ENCODE measurements around the gene TNFRSF1B.

The TNFRSF1B gene

DNA sequence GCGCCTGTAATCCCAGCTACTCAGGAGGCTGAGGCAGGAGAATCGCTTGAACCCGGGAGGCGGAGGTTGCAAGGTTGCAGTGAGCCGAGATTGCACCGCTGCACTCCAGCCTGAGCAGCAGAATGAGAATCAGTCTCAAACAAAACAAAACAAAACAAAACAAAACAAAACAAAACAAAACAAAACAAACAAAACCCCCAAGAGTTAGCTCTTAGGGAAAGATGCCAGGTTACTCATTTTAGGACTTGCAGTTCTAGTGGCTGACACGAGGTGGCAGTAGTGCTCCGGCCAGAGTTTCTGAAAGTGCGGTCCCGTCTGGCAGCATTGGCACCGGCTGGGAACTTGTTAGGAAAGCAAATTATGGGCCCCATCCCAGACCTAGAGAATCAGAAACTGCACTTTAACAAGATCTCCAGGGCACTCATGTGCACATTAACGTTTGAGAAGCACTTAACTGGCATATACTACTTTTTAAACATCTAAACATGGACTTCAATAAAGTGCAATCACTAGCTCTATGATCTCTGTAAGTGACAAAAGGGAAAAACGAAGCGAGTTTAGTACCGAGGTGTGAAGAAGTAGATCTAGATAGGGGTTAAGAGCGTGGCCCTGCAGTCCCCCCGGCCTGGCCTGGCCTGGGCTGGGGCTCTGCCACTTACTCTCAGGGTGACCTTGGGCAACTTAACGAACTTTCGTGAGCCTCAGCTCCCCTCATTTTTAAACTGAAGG, 41.9 kb upstream of the TNFRSF1B start:
- Histone ChIP-seq H3K4me2 (ENCODE audit: low read depth, low read length) (peak overlapping the region; percentile 4; the same call in 1 of the 2 replicates), H3K79me2 (ENCODE audit: low read length) (no peaks in the 10 kb centered on the region), H3K27me3 (replicated peaks; ENCODE audit: insufficient read depth, low read length) (0 out of 2 replicates have a peak, but pooled peaks cover 5% of the 10 kb centered on the region), H3K4me1 (ENCODE audit: low read length) (no peaks in the 10 kb centered on the region), H3K9me2 (replicated peaks; ENCODE audit: insufficient read depth, low read length) (no peaks in the 10 kb centered on the region), H2AFZ (ENCODE audit: low read length) (no peak overlapping the region), H3F3A (ENCODE audit: insufficient read depth, low read length) (no peaks in the 10 kb centered on the region), H3K27ac (ENCODE audit: low read length) (no peak overlapping the region), H3K36me3 (replicated peaks; ENCODE audit: insufficient read depth, low read length) (no peaks in the 10 kb centered on the region), H4K20me1 (ENCODE audit: insufficient read depth, low read length) (no peaks in the 10 kb centered on the region), H3K4me3 (ENCODE audit: low read length) (no peak overlapping the region), H3K9me3 (replicated peaks; ENCODE audit: insufficient read depth, low read length) (no peaks in the 10 kb centered on the region), H3K9ac (ENCODE audit: low read length) (no peak overlapping the region)
- DNase-seq, result peak; percentile 54
- TF ChIP-seq, protein P1, sequence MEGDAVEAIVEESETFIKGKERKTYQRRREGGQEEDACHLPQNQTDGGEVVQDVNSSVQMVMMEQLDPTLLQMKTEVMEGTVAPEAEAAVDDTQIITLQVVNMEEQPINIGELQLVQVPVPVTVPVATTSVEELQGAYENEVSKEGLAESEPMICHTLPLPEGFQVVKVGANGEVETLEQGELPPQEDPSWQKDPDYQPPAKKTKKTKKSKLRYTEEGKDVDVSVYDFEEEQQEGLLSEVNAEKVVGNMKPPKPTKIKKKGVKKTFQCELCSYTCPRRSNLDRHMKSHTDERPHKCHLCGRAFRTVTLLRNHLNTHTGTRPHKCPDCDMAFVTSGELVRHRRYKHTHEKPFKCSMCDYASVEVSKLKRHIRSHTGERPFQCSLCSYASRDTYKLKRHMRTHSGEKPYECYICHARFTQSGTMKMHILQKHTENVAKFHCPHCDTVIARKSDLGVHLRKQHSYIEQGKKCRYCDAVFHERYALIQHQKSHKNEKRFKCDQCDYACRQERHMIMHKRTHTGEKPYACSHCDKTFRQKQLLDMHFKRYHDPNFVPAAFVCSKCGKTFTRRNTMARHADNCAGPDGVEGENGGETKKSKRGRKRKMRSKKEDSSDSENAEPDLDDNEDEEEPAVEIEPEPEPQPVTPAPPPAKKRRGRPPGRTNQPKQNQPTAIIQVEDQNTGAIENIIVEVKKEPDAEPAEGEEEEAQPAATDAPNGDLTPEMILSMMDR (IDR thresholded peaks at IDR 0.05; ENCODE audit: low read length), result peak; percentile 87
- no peak for TF ChIP-seq EZH2 (optimal IDR thresholded peaks at IDR 0.05; ENCODE audit: low read depth, low read length)

DNA sequence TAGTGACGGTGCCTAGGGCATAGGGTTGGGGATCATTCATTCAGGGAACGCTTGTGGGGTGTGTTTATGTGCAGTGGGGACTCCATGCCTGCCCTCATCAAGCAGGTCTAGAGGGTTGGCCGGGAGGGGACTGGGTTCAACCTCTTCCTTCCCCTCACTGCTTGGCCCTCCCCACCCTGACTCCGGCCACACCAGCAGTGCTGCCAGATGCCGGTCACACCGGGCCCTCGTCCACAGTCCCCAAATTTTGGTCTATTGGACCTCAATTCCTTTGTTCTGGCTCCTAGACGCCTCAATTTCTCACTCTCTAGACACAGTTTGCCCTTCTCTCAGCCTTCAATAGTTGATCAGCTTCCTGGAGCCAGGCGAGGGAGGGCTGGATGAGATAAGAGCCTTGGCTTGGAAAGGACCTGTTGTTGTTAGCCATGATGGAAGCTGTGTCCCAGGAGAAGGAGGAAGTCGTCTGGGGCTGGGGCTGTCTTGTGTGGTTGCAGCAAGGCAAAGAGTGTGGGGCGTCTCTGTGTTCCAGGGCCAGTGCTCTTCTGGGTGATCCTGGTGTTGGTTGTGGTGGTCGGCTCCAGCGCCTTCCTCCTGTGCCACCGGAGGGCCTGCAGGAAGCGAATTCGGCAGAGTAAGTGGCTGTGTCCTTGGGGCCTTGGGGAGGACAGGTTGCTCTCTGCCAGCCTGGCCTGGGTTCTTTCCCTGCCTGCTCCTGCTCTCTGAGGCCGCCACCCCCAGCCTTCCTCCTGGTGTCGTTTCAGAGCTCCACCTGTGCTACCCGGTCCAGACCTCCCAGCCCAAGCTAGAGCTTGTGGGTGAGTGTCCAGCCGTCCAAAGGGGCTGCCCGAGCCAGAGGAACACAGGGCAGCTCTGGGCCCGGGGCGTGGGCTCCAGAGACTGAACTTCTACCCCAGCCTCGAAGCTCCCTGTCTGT, 41.1 kb upstream of the TNFRSF1B start:
- Histone ChIP-seq H3K4me2 (ENCODE audit: low read depth, low read length) (no peak overlapping the region), H3K9me3 (replicated peaks; ENCODE audit: insufficient read depth, low read length) (no peaks in the 10 kb centered on the region), H3K4me1 (ENCODE audit: low read length) (no peaks in the 10 kb centered on the region), H3K79me2 (ENCODE audit: low read length) (no peaks in the 10 kb centered on the region), H3K9me2 (replicated peaks; ENCODE audit: insufficient read depth, low read length) (no peaks in the 10 kb centered on the region), H3K36me3 (replicated peaks; ENCODE audit: insufficient read depth, low read length) (no peaks in the 10 kb centered on the region), H3K9ac (ENCODE audit: low read length) (no peak overlapping the region), H3K27ac (ENCODE audit: low read length) (no peak overlapping the region), H3K4me3 (ENCODE audit: low read length) (no peak overlapping the region), H3F3A (ENCODE audit: insufficient read depth, low read length) (no peaks in the 10 kb centered on the region), H2AFZ (ENCODE audit: low read length) (no peak overlapping the region), H4K20me1 (ENCODE audit: insufficient read depth, low read length) (no peaks in the 10 kb centered on the region), H3K27me3 (replicated peaks; ENCODE audit: insufficient read depth, low read length) (no peaks in the 10 kb centered on the region)
- no peak for DNase-seq
- no peak for TF ChIP-seq EZH2 (optimal IDR thresholded peaks at IDR 0.05; ENCODE audit: low read depth, low read length)
- TF ChIP-seq, protein P1 (IDR thresholded peaks at IDR 0.05; ENCODE audit: low read length), result no peak
- TF ChIP-seq EZH2phosphoT487 (IDR thresholded peaks at IDR 0.05; ENCODE audit: low read length), result no peak

DNA sequence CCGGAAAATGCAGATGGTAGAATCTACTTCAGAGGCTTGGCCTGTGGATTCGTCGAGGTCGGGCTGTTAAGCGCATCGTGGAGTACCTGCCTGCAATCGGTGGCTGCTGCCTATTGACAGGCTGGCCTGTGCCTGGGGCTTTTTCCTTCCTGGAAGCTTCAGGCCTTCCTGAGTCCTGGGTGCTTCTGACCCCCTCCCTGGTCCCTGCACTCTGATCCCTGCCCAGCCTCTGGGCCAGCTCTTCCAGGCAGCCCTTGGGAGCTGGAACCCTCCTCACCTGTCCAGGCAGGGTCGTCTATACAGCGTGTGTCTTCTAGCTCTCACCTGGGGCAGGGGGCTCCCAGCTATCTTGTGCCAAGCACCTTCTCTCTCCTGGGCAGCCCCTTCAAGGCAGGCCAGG, 40.0 kb upstream of the TNFRSF1B start:
- no peak for DNase-seq
- Histone ChIP-seq H3K9ac (ENCODE audit: low read length) (no peak overlapping the region), H3K4me2 (ENCODE audit: low read depth, low read length) (no peak overlapping the region), H3K27me3 (replicated peaks; ENCODE audit: insufficient read depth, low read length) (no peaks in the 10 kb centered on the region), H3F3A (ENCODE audit: insufficient read depth, low read length) (no peaks in the 10 kb centered on the region), H3K79me2 (ENCODE audit: low read length) (no peaks in the 10 kb centered on the region), H3K4me3 (ENCODE audit: low read length) (no peak overlapping the region), H3K4me1 (ENCODE audit: low read length) (no peaks in the 10 kb centered on the region), H3K36me3 (replicated peaks; ENCODE audit: insufficient read depth, low read length) (no peaks in the 10 kb centered on the region), H3K9me2 (replicated peaks; ENCODE audit: insufficient read depth, low read length) (no peaks in the 10 kb centered on the region), H3K9me3 (replicated peaks; ENCODE audit: insufficient read depth, low read length) (no peaks in the 10 kb centered on the region), H2AFZ (ENCODE audit: low read length) (no peak overlapping the region), H3K27ac (ENCODE audit: low read length) (no peak overlapping the region), H4K20me1 (ENCODE audit: insufficient read depth, low read length) (no peaks in the 10 kb centered on the region)
- TF ChIP-seq, protein P1 (IDR thresholded peaks at IDR 0.05; ENCODE audit: low read length), result no peak
- no peak for TF ChIP-seq EZH2phosphoT487 (IDR thresholded peaks at IDR 0.05; ENCODE audit: low read length)
- no peak for TF ChIP-seq EZH2 (optimal IDR thresholded peaks at IDR 0.05; ENCODE audit: low read depth, low read length)
